ENCODE measurements around the gene TCIRG1.

GRCh38 chr11:68037411-68038225 is 1.2 kb upstream of the TCIRG1 start:
- TF ChIP-seq CTCF (conservative IDR thresholded peaks at IDR 0.05): no peak
- TF ChIP-seq ZFX (IDR thresholded peaks at IDR 0.05): no peak
